ENCODE data around the gene PTH1R.

- TF ChIP-seq CTCF (IDR thresholded peaks at IDR 0.05 in 2 of 3, conservative IDR thresholded peaks at IDR 0.05 in 1 of 3; ENCODE audit: control insufficient read depth in 2 of 3, extremely low read depth in 1 of 3, insufficient read depth in 1 of 3, low read depth in 3 of 3, low read length in 3 of 3) (no peak), HCFC1 (IDR thresholded peaks at IDR 0.05; ENCODE audit: low read length) (no peak), CHD2 (IDR thresholded peaks at IDR 0.05; ENCODE audit: borderline replicate concordance, low read depth, low read length) (no peak), CBFB (IDR thresholded peaks at IDR 0.05; ENCODE audit: low read depth) (no peak), POLR2A (IDR thresholded peaks at IDR 0.05; ENCODE audit: low read depth, low read length) (no peak), ZNF274 (IDR thresholded peaks at IDR 0.05; ENCODE audit: insufficient read depth, insufficient read length) (no peak), NFIC (IDR thresholded peaks at IDR 0.05; ENCODE audit: low read depth, low read length) (no peak), POLR2AphosphoS2 (IDR thresholded peaks at IDR 0.05; ENCODE audit: low read depth, low read length) (no peak), JUND (IDR thresholded peaks at IDR 0.05; ENCODE audit: low read depth, low read length) (no peak)
These were observed 39.2 kb upstream of the PTH1R start for GRCh38 chr3:46838301-46838700.

Measured in GM12878 (cell line).